Nephron progenitor cell (in vitro differentiated cells): Measurements from ENCODE around the gene CD19.
A peak's percentile ranks its signal among the peaks of the same experiment; 100 is the strongest.
"Not testable (repeated sequence)": the region's sequence is repeated elsewhere in the genome, so short reads cannot be mapped to it uniquely, and the experiment has no call there.

Experiments used
- DNase-seq: peaks from one replicate; pipeline ENCODE4 v3.0.0; 2021
- H3K27ac Mint-ChIP-seq: 2 replicates; pipeline ENCODE4 v1.8.0; 2021; ENCODE audit warnings: mild to moderate bottlenecking, moderate library complexity, mixed read lengths
- H3K27me3 Mint-ChIP-seq: 2 replicates; pipeline ENCODE4 v1.8.0; 2021; ENCODE audit warnings: mild to moderate bottlenecking, low read depth, mixed read lengths; ENCODE audit not compliant: poor library complexity
- H3K36me3 Mint-ChIP-seq: 2 replicates; pipeline ENCODE4 v1.8.0; 2021; ENCODE audit warnings: low read depth, mixed read lengths
- H3K4me1 Mint-ChIP-seq: 2 replicates; pipeline ENCODE4 v1.8.0; 2021; ENCODE audit warnings: mixed read lengths
- H3K4me3 Mint-ChIP-seq: 2 replicates; pipeline ENCODE4 v1.8.0; 2021; ENCODE audit warnings: mild to moderate bottlenecking, moderate library complexity, mixed read lengths
- H3K9me3 Mint-ChIP-seq: 2 replicates; pipeline ENCODE4 v1.8.0; 2021; ENCODE audit warnings: mild to moderate bottlenecking, moderate library complexity, mixed read lengths
- TF ChIP-seq, protein P1 (sequence below): fragments of 200-600 bp; sonication (generic); IDR thresholded peaks from 2 replicates; pipeline ENCODE4 v1.5.0; 2021; ENCODE audit warnings: antibody characterized with exemption

The CD19 gene

DNA sequence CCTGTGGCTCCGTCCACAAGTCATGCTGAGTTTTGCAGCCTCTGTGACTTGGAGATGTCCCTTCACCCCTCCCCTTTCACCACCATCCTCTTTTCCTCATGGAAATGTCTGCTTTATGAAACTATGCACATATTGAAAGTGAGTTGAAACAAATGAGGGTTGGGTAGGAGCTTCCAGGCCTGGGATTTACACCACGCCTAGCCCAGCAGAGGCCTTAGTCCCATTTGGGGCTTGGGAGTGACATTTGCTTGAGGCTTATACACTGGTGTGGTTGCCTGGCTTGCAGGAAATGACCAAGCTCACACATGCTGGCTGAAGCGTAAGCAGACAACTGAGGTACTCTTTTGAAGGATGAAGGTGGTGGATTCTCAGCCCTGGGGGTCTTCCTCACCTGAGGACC is 32.3 kb downstream of the CD19 start:
- no peak for DNase-seq
- Mint-ChIP-seq H3K9me3 (no peaks in the 10 kb centered on the region), H3K4me3 (no peak overlapping the region), H3K27ac (no peak overlapping the region), H3K27me3 (no peaks in the 10 kb centered on the region), H3K4me1 (no peaks in the 10 kb centered on the region), H3K36me3 (peaks cover 56% of the 10 kb centered on the region)
- TF ChIP-seq, protein P1, sequence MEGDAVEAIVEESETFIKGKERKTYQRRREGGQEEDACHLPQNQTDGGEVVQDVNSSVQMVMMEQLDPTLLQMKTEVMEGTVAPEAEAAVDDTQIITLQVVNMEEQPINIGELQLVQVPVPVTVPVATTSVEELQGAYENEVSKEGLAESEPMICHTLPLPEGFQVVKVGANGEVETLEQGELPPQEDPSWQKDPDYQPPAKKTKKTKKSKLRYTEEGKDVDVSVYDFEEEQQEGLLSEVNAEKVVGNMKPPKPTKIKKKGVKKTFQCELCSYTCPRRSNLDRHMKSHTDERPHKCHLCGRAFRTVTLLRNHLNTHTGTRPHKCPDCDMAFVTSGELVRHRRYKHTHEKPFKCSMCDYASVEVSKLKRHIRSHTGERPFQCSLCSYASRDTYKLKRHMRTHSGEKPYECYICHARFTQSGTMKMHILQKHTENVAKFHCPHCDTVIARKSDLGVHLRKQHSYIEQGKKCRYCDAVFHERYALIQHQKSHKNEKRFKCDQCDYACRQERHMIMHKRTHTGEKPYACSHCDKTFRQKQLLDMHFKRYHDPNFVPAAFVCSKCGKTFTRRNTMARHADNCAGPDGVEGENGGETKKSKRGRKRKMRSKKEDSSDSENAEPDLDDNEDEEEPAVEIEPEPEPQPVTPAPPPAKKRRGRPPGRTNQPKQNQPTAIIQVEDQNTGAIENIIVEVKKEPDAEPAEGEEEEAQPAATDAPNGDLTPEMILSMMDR, result no peak

DNA sequence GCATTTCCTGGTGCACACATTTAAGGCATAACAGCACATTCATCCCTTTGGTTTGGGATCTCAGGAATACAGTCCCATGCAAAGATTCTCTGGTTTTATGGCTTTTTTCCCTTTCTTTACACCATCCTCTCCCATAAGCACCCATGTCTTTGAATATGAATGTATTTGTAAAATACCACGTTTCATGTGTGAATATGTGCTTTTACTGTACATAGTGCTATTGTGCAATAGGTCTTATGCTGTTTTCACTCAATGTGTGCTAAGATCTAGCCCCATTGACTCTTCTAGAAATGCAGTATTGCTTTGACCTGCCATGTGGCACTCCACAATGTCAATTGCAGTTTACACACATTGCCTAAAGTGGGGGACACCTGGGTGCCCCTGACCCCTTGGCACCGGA is 32.7 kb downstream of the CD19 start:
- TF ChIP-seq, protein P1, result no peak
- Mint-ChIP-seq H3K36me3 (peaks cover 53% of the 10 kb centered on the region), H3K27me3 (no peaks in the 10 kb centered on the region), H3K27ac (no peak overlapping the region), H3K4me1 (no peaks in the 10 kb centered on the region), H3K9me3 (no peaks in the 10 kb centered on the region), H3K4me3 (no peak overlapping the region)
- DNase-seq, result no peak

DNA sequence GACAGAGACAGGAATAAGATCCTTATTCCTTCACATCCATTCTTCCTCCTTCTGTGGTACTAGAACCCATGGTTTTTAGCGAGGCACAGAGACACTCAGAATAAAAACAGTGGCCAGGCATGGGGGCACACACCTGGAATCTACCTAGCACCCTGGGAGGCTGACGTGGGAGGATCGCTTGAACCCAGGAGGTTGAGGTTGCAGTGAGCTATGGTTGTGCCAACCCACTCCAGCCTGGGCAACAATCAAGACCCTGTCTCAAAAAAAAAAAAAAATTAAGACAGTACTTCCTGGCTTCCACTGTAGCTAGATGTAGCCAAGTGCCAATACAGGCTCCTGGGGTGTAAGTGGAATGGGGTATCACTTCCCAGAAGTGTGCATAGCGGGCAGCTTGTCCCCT is 35.4 kb downstream of the CD19 start:
- Mint-ChIP-seq H3K4me1 (no peaks in the 10 kb centered on the region), H3K27ac (no peak overlapping the region), H3K4me3 (no peak overlapping the region), H3K9me3 (no peaks in the 10 kb centered on the region), H3K27me3 (no peaks in the 10 kb centered on the region), H3K36me3 (peaks cover 33% of the 10 kb centered on the region)
- TF ChIP-seq, protein P1, result no peak
- no peak for DNase-seq

DNA sequence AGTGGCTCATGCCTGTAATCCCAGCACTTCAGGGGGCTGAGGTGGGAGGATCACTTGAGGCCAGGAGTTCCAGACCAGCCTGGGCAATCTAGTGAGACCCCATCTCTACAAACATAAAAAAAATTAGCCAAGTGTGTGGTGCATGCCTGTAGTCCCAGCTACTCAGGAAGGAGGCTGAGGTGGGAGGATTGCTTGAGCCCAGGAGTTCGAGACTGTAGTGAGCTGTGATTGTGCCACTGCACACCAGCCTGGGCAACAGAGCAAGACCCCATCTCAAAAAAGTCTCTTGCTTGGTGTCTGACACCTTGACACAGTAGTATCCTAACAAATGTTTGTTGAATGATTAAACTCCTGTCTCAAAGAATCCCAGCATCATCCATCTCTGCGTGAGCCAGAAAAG is 37.9 kb downstream of the CD19 start:
- H3K27ac Mint-ChIP-seq, H3K27me3 Mint-ChIP-seq, H3K4me3 Mint-ChIP-seq, H3K9me3 Mint-ChIP-seq, DNase-seq: not testable (repeated sequence)
- Mint-ChIP-seq H3K4me1 (peaks cover 13% of the 10 kb centered on the region), H3K36me3 (peaks cover 11% of the 10 kb centered on the region)

DNA sequence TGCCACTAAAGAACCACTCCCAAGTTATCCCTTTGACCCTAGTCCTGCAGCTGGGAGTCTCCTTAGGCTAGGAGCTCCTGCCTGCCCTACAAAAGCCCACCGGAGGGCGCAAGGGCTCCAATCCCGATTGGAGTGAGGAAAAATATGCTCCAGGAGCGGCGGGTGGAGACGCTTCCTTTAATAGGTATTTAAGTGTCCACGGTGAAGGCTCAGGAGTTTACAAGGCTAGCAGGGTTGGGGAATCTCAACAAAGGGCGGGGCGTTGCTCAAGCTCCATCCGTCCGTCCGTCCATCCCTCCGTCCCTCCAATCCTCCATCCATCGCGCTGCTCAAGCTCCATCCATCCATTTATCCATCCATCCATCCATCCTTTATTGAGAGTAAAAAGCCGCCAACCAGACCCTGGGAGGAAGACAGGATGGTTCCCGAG is 42.3 kb downstream of the CD19 start:
- TF ChIP-seq, protein P1, result peak; percentile 65
- peak overlapping the region; percentile 98 for H3K27ac Mint-ChIP-seq
- peaks cover 5% of the 10 kb centered on the region for H3K36me3 Mint-ChIP-seq
- DNase-seq, result peak; percentile 76
- H3K4me1 Mint-ChIP-seq, result peaks cover 27% of the 10 kb centered on the region
- peak overlapping the region; percentile 93 for H3K4me3 Mint-ChIP-seq
- no peaks in the 10 kb centered on the region for H3K9me3 Mint-ChIP-seq
- peaks cover 3% of the 10 kb centered on the region for H3K27me3 Mint-ChIP-seq

DNA sequence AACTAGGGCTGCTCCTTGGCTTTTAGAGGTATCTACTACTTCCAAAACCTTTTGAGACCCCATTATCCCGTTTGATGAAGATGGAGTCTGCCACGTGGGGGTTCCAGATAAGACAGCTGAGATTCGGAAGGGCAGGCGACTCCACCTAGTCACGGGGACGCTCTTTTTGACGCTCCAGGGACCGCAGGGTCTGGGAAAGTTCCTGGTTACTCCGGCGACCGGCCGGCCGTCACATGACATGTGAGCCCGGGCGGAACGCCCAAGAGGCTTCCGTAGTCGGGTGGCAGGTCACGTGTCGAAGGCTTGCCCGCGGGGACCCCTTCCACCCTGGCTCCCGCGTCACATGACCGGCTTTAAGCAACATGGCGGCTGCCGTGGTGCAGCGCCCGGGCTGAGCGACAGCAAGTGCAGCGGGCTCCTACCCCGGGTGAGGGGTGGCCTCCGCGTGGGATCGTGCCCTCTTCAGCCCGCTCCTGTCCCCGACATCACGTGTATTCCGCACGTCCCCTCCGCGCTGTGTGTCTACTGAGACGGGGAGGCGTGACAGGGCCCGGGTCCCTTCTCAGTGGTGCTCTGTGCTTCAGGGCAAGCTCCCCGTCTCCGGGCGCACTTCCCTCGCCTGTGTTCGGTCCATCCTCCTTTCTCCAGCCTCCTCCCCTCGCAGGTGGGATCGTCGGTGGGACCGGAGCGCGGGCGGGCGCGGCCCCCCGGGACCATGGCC is 42.8 kb downstream of the CD19 start, which contains the start of gene SPNS1:
SPNS1 (plus strand) TSS at position 342 of the 721 bp plus-strand sequence; CDS start at position 716, 374 bp downstream.
- Mint-ChIP-seq H3K27ac (peak within 1 kb of the TSS; percentile 98), H3K4me1 (peaks cover 27% of the 10 kb centered on the region), H3K9me3 (no peaks in the 10 kb centered on the region), H3K27me3 (peaks cover 3% of the 10 kb centered on the region), H3K36me3 (peaks cover 5% of the 10 kb centered on the region), H3K4me3 (peak within 1 kb of the TSS; percentile 93)
- DNase-seq, result peak; percentile 93
- TF ChIP-seq, protein P1, result no peak
